Measurements from ENCODE around the gene ZNF70.

ZNF70 gene

DNA sequence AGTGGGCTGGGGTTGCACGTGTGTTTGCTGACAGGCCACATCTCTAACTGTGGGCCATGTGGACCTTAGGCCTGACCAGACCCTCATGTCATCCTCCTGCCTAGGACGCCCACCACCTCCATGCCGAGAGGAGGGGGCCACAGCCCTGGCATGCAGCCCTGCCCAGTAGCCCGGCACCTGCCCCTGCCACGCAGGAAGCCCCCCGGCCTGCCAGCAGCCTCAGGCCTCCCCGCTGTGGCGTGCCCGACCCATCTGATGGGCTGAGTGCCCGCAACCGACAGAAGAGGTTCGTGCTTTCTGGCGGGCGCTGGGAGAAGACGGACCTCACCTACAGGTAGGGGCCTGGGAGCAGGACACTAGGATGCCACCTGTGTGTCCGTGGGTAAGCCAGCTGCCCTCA, 28.2 kb upstream of the ZNF70 start:
- no peak for DNase-seq (ENCODE audit: low read depth)

- DNase-seq (ENCODE audit: low read depth): no peak
Observed at GRCh38 chr22:23778577-23778900, 27.6 kb upstream of the ZNF70 start.

DNA sequence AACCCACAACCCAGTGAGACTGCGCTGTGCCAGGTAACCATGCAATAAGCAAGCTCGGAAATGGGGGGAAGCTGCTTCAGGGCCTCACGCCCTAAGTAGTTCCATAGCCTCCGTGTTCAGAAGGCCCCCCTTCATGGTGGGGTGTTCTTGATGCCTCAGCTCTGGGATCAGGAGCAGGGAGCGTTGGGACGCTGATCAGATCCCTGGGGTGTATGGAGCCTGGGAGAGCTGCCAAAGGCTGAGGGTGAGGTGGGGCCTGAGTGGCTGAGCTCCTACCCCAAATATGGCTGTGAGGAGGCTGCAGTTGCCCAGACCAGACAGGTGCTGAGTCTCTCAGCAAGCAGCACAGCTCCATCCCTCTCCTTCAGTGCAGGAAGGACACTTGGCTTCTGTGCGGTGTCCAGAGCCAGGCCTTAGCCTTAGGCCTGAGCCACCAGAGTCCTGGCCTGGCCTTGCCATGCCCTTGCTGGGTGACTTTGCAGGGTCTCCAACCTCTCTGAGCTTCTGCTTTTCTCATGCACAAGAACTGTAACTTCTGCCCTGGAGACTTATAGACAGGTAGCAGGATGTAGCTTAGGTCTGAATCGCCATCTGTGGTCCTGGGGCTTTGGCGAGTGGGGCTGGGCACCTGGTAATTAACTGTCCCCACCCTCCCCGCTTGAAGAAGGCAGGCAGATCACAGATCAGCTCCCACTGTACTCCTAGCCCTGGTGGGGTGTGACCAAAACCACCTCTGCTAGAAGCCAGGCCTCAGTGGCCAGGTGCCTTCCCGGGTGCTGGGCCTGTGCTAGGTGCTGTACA, 27.1 kb upstream of the ZNF70 start:
- no peak for DNase-seq (ENCODE audit: low read depth)

- DNase-seq (ENCODE audit: low read depth): no peak
Observed at GRCh38 chr22:23775779-23776375, 25.0 kb upstream of the ZNF70 start.

- no peak for DNase-seq (ENCODE audit: low read depth)
Observed at GRCh38 chr22:23774922-23775436, 24.1 kb upstream of the ZNF70 start.

DNA sequence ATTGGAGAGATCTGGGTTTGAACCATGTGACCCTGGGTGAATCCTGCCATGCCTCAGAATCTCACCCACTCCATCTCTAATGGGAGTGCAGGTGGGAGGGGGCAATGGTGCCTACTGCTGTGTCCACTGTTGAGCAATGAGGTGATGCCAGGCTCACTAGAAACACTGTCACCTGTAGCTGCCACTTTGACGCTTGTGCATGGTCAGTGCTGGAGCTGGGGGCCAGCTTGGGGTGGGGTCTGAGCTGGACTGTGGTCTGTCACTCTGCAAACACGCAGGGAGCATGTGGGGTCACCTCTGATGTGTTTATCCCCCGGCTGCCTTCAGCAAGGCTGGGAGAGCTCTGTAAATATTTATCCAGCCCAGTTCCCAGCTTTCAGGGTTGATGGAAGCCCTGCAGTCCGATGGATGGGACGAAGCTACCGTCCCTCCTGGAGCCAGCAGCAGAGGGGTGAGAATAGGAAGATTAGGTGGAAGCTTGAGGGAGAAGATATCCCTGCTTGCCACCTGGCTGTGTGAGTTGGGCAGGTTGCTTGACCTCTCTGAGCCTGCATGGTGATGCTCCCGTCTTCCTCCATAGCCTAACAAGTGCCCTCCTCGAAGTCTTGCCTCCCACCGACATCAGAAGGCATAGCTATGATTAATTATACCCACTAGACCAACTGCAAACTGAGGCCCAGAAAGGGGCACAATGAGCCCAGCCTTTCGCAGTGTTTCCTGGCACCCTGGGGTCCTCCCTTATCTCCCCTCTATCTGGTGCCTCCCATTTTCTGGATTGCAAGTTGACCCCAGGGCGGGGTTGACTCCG, 23.4 kb upstream of the ZNF70 start:
- no peak for DNase-seq (ENCODE audit: low read depth)

- DNase-seq (ENCODE audit: low read depth): no peak
Observed at GRCh38 chr22:23773483-23774113, 22.7 kb upstream of the ZNF70 start.

GRCh38 chr22:23772649-23773473, 21.9 kb upstream of the ZNF70 start, which contains the start of gene MMP11:
MMP11 (plus strand) TSS chr22:23772849; CDS start chr22:23772871, 22 bp downstream.
- peak; percentile 42 for DNase-seq (ENCODE audit: low read depth)

- DNase-seq (ENCODE audit: low read depth): no peak
Observed at GRCh38 chr22:23772315-23772648, 21.4 kb upstream of the ZNF70 start.

GRCh38 chr22:23769321-23769965, 18.5 kb upstream of the ZNF70 start:
- no peak for DNase-seq (ENCODE audit: low read depth)

GRCh38 chr22:23767673-23768548, 17.0 kb upstream of the ZNF70 start, which contains the start of gene CHCHD10:
CHCHD10 (minus strand) TSS chr22:23767972; CDS start chr22:23767874, 98 bp downstream.
- DNase-seq (ENCODE audit: low read depth): peak; percentile 61

DNA sequence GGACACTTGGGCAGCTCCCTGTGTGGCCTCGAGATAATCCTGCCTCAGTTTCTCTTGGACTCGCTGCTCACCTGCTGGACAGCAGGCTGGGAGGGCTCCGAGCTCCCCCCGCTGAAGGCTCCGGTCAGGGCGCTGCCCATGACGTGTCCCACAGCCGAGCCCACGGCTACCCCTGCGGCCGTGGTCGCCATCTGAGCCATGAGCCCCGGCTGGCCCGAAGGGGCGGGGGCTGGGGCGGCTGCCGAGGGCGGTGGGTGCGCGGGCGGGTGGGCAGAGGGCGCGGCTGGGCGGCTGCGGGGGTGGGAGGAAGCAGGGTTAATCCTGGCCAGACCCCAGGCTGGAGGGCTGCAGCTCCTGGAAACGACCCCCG, 16.4 kb upstream of the ZNF70 start:
- DNase-seq (ENCODE audit: low read depth): no peak

- DNase-seq (ENCODE audit: low read depth): no peak
Observed at GRCh38 chr22:23764899-23765881, 14.3 kb upstream of the ZNF70 start.

- no peak for DNase-seq (ENCODE audit: low read depth)
Observed at GRCh38 chr22:23763954-23764353, 13.0 kb upstream of the ZNF70 start.

DNA sequence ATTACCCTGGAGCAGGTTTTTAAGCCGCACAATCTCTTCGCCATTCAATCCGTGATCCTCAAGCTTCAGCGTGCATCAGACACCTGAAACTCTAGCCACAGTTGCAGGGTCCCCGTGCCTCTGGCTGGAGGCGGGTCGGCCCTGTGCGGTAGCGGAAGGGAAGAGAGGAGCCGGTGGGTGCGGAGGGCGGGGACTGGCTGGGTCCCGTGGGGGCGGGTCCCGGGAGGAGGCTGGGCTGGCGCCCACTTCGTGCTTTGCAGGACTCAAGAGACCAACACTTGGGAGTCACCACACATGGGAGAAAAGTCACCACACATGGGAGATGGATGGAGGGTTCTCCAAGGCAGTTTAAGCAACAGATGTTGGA, 12.7 kb upstream of the ZNF70 start:
- peak; percentile 31 for DNase-seq (ENCODE audit: low read depth)

DNA sequence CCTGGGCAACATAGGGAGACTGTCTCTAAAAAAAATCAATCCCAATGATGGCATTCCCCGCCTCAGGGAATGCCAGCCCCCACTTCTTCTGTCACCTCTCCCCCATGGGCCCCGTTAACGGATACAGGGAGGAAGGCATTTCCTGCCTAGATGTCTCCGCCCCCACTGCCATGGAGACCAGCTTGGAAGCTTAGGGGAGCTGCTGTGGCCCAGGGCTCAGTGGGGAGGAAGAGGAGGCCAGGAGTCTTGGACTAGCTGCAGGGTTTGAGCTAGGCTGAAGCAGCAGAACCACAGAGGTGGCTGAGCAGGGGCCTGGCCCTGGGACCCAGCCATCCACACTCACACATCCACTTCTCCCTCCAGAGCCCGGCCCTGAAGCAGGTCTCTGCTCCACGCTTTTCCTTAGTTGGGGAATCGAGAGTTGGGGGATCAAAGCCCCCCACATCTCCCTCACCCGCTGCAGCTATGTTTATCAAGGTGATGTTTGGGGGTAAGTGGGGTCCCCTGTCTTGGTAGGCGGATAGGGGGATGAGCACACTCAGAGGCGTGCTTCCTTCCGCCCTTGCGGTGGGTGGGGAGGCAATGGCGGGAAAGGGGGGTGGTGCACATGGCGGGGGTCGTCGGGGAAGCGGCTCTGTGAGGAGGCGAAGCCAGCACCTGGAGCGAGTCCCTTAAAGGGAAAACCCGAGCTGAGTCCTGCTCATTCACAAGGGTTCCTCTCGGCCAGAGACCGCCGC, 12.1 kb upstream of the ZNF70 start, which contains the start of gene C22orf15:
Gene C22orf15, plus strand, starts transcription at position 149 of the 737 bp plus-strand sequence. Its CDS starts 317 bp downstream, at position 466.
- DNase-seq (ENCODE audit: low read depth): no peak

DNA sequence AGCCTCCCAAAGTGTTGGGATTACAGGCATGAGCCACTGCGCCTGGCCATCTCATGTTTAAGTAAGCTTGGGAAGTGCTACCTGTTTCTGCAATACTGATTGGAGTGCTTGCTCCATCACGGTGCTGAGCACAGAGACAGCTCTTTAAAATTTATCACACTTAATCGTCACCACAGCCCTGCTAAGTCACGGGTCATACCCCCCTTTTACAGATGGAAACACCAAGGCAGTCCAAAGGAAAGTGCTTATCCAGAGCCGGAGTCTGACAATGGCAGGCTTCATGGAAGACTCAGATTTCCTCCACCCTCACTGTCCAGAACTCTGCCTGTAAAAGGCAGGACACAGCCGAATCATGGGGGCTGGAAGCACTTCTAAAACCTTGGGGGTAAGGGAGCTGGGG, 9.1 kb upstream of the ZNF70 start:
- no peak for DNase-seq (ENCODE audit: low read depth)

- DNase-seq (ENCODE audit: low read depth): no peak
Observed at GRCh38 chr22:23759566-23759965, 8.7 kb upstream of the ZNF70 start.
